SK-N-MC (cell line): ENCODE data around the gene SBF2.

Experiments used
- EZH2 ChIP-seq: fragments of 200-600 bp; sonication (generic); IDR thresholded peaks from one replicate; pipeline ENCODE4 v1.6.1; 2017; ENCODE audit warnings: antibody characterized with exemption
- POLR2AphosphoS5 ChIP-seq: IDR thresholded peaks from 2 replicates; pipeline ENCODE4 v1.6.1; 2012; ENCODE audit warnings: mild to moderate bottlenecking, low read depth, low read length, borderline replicate concordance

DNA sequence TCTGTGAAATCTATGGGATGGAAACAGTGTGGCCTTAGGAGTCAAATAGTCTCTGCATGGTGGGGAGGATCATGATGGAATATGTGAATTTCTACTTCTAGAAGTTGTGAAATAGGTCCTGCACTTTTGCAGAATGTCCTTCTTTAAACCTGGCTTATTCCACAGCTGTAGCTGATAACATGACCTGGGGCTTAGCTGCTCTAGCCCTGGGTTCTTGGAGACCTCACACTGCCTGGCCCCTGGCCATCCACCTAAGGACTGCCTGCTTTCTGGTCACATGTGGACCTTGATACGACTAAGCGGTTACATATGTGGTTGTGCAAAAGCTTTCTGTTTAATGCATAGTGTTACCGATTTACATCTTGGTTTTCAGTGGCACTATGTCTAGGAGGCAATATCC lies 541.9 kb downstream of the SBF2 start:
- no peak for TF ChIP-seq POLR2AphosphoS5
- TF ChIP-seq EZH2: no peak
